H4 (cell line): ENCODE measurements around the gene STAC2. TPM values are rescaled to one million over a fixed set of nuclear protein-coding genes. Genes with fewer than 3 reads are reported as not detected.
"Not testable (repeated sequence)": the region's sequence is repeated elsewhere in the genome, so short reads cannot be mapped to it uniquely, and the experiment has no call there.

Experiments
- DNase-seq: peaks from one replicate; pipeline ENCODE4 v3.0.0-alpha.2; 2015; ENCODE audit warnings: low spot score
- total RNA-seq: library from RNA; depleted of rRNA; stranded (reverse); fragments of >200 nt; shearing (Covaris generic); gene quantifications from 2 replicates; pipeline ENCODE4 v1.2.3, GENCODE V29; 2014; rRNA removed

The STAC2 gene, protein sequence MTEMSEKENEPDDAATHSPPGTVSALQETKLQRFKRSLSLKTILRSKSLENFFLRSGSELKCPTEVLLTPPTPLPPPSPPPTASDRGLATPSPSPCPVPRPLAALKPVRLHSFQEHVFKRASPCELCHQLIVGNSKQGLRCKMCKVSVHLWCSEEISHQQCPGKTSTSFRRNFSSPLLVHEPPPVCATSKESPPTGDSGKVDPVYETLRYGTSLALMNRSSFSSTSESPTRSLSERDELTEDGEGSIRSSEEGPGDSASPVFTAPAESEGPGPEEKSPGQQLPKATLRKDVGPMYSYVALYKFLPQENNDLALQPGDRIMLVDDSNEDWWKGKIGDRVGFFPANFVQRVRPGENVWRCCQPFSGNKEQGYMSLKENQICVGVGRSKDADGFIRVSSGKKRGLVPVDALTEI
- 0.04 TPM in 1 of 2 replicates, not detected in the other for total RNA-seq

DNA sequence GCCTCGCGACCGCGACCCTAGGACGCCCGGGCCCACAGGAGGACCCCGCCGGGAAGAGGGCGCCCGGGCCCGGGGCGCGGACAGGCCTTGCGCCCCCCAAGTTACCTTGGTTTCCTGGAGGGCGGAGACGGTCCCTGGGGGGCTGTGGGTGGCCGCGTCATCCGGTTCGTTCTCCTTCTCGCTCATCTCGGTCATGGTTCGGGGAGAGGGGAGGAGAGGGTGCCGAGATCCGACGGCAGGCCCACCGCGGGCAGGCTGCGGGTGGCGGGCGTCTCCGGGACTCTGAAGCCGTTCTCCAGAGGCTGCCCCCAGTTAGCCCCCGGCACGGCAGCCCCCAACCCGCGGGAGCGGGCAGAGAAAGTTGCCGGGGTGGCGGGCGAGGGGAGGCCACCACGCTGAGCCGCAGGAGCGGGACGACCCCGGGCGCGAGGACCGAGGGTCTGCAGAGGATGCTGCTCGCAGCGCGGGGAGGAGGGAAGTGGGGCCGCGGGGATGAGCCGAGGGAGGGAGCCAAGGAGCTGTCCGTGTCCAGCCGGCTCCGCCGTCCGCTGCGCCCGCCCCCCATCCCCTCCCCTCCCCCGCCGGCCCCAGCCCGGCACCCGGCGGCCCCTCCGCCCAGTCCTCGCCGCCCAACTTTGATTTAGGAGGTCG lies at the start of gene STAC2:
Gene STAC2 (minus strand): TSS at position 638 of the 651 bp plus-strand sequence. CDS start 443 bp downstream, at position 195.
- no peak for DNase-seq

DNA sequence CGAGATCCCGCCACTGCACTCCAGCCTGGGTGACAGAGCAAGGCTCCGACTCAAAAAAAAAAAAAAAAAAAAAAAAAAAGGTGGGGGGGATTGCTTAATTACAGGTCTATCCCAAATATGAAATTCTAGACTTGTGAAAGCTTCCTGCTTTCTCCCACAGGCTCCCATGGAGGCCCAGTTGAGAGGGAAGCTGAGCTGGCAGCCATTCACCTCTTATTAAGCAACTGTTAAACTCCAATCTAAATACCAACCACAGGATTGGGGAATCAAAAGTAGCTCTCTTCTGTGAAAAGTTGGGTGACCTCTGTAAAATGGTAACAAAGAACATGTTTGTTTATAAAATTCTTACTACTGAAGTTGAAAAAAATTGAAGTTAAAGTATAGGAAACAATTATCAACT lies 45.8 kb upstream of the STAC2 start:
- no peak for DNase-seq

DNA sequence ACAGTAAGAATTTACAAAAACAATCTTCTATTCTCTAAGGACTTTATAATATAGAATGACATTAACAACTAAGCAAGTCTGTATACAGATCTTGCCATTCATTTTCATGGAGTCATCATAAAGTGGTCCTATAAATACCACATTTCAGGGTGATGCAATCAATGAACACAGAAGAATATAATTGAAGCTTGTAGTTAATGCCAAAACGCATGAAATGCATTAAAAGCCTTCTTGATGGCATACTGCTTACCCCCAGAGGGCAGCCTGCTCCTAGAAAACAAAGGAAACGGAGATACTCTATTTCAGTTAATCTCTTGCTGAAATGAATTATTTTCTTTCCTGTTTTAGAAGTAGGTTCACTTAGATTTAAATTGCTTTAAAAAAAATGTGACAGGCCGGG lies 45.2 kb upstream of the STAC2 start:
- peak; percentile 44 for DNase-seq

DNA sequence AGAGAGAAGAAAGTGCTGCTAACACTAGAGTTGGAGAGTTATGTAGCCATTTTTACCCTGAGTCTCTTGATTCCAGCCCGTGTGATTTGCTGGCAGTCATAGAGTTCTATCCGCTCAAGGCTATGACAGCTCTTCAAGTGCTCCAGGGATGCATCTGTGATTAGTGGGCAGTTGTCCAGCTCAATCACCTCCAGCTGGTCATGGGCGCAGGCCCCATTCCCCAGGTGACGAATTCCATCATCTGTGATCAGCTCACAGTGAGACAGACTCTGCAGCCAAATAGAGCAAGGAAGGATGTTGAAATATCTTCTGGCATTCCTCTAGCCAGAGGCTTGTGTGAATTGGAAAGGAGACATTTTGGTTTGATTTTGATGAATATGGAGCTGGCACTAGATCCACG lies 38.4 kb upstream of the STAC2 start:
- no peak for DNase-seq

DNA sequence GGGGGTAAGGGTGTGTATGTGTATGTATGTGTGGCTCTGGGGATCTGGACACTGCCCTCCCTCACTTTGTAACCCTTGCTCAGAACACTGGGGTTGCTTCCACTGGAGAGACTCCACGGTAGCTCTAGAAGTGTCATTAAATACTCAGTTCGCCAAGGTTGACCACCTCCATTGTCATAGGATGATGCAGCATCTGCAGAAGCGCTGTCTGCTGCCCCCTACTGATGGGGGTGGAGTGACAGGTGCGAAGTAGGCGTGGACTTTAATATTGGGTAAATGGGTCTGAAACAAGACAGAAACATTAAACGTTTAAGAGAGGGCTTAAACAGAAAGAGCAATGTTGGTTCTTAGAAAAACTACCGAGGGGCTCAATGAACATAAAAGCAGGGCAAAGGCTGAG lies 35.5 kb upstream of the STAC2 start:
- no peak for DNase-seq

DNA sequence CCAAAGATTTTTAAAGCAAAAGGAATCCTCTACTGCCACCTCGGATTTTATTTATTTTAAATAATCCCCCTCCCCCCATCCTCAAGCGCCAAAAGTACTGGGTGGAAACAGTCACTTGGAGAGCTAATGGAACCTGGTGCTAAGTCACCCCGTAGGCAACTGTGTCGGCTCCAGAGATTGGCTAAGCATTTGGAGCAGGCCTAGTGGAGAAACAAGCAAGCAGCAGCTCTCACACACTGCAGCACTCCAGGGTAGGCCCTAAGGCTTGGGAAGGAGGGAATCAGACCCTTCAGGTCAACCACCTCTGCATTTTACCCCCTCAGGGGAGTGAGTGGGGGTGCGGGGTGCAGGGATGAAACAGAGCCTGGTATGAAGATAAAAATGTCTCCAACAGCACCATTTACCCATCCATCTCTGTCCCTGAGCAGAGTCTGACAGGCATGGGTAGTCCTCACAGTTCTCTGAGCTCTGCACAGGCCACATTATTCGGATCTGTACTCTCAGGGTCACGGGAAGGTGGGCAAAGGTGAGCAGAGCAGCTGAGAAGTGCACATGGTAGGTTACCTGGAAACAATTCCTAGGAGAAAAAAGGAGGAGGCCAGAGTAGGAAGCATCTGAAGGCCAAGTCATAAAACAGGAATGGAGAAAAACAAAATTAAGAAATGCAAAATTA lies 27.2 kb upstream of the STAC2 start:
- no peak for DNase-seq

DNA sequence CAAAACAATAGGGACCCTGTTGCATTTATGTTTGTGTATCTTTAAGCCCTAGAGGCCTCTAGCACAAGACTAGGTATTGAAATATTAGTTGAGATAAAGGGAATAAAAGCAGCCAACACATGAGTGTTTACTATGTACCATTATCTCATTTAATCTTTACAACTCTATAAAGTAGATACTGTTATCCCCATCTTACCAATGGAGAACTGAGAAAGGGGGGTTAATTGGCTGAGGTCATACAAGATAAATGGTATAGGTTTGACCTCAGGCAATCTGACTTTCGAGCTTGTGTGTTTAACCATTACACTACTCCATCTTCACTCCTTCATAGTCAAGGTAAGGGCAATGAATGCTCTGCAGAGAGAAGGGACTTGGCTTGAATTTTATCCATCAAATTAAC lies 26.3 kb upstream of the STAC2 start:
- no peak for DNase-seq

DNA sequence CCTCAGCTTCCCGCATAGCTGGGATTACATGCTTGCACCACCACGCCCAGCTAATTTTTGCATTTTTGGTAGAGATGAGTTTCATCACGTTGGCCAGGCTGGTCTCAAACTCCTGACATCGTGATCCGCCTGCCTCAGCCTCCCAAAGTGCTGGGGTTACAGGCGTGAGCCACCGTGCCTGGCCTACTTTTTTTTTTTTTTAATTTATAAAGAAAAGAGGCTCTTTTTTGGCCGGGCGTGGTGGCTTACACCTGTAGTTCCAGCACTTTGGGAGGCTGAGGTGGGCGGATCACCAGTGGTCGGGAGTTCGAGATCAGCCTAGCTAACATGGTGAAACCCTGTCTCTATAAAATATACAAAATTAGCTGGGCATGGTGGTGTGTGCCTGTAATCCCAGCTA lies 24.3 kb upstream of the STAC2 start:
- DNase-seq: not testable (repeated sequence)

DNA sequence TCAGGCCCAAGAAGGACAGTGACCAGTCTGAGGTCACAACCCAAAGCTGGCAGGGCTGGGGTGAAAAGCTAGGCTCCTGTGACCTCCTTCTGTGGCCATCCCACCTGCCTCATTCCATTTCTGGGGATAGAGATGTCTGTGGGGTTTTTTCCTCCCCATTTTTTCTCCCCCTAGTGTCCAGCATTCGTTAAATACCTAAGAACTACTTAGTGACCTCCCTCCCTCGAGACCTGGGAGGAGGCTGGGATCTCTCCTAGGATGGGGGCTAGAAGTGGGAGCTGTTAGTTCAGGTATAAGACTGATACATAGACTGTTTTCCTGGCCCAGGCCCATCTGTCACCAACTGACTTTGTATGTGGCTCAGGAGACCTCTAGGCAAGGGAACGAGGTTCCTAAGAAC lies 20.5 kb upstream of the STAC2 start:
- no peak for DNase-seq

DNA sequence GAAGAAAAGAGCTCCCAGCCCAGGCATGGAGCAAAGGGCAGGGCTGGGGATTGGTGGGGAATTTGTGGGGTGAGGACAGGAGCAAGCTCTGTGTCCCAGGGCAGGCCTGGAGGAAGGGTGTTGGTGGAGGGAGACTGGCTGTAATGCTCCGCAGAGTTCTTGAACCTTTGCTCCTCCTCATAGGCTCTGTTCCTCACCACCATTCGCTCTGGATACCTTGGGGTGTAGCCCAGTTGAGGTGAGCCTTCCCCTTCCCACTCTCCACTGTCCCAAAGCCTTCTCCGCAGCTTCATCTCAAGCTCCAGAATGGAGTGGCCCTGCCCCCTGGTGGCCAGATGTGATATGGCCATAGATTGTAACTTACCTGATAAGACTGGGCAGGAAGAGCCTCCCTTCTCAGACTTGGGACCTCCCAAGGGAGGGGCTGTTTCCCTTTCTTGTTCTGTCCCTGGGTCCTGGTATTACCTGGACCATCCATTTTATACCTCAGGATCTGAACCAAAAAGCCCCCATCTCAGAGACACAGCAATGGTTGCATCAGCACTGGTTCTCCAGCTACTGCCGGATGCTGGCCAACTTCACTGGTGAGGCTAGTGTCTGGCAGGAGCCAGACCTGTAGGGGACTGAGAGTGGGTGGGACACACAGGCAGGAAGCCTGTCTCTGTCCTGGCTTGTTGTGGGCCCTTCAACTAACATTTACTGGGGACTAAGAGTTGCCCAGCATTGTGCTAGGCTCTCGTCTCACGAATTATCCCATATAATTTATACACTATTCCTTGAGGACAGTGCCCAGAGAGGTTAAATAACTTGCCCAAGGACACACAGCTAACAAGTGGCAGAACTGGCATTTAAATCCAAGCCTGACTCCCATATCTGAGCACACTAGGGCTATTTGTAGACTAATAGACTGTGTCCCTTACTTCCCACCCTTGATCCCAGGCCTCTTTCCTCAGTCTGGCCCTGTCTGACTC lies 19.1 kb upstream of the STAC2 start:
- DNase-seq: peak; percentile 78

DNA sequence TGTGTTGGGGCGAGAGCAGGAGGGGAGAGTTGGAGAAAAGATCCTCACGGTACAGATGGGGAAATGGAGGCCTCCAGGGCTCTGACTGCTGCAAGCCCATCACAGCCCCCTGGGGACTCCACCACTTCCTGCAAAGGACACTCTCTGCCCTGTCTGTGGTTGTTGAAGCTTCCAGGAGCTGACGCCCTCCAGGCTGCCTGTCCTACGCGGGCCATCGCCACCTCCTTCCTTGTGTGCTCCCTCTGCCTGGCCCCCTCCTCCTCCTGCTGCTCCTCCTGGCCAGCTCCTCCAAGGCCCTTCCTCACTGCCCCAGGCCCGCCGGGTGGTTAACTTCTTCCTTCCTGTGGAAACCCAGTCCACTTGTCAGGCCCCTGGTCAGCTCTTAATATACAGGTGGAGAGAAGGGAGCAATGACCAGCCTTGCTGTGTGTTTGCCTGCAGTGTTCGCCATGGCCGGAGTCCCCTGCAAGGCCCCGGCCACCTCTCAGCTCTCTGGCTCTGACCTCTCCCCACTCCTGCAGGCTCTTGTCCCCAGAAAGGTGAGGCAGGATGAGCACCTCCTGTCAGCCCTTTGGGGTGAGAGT lies 18.4 kb upstream of the STAC2 start:
- DNase-seq: no peak

DNA sequence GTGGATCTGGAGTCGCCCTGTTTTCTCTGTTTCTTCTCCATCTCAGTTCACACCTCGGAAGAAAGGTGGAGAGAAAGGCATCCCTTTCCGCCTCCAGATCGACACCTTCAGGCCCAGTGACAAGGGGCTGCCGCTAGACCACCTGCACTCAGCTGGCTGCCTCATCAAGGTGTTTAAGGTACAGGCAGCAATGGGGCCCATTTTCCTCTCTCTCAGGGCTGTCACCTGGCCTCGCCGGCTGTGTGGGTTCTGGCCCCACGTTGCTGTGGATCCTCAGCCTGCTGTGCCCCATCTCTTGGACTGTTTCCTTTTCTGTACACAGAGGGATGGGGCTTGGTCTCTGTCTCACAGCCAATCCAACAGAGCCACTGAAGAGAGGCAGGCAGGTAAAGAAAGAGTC lies 17.4 kb upstream of the STAC2 start:
- DNase-seq: no peak

DNA sequence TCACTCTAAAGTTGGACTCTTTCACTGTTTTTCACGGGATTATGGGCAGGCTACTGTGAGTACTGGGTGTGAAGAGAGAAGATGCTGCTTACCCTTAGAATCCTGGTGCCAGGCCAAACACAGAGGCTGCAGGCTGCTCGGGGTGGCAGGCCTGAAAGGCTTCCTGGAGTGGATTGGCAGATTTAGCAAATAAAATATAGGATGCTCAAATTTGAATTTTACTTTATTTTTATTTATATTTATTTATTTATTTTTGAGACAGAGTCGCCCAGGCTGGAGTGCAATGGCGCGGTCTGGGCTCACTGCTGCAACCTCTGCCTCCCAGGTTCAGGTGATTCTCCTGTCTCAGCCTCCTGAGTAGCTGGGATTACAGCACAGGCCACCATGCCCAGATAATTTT lies 14.9 kb upstream of the STAC2 start:
- no peak for DNase-seq

DNA sequence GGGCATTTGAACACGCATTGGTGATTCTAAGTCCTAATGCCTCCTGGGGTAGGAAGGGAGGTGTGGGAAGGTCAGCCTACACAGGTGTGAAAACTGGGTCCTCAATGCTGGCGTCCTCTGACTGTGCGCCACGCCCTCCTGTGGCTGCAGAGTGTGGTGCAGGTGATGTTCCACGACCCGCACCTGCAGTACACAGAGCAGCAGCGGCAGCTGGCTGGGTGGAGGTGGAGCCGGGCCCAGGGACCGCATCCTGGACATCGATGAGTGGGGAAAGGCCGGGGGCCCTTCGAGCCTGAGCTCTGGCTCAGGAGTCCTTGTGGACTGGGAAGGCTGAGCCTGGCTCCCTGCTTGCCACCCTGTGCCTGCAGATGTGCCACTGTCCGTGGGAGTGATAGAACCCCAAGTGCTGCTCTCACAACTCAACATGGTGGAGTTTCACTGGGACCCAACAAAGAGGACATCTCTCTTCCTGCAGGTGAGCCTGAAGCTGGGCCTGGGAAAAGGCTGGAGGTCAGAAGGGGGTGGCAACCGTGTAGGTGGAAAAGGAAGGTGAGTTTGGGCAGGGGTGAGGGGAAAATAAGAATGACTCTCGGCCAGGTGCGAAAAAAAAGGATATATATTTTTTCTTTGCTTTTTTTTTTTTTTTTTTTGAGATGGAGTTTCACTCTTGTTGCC lies 14.0 kb upstream of the STAC2 start:
- DNase-seq: no peak

DNA sequence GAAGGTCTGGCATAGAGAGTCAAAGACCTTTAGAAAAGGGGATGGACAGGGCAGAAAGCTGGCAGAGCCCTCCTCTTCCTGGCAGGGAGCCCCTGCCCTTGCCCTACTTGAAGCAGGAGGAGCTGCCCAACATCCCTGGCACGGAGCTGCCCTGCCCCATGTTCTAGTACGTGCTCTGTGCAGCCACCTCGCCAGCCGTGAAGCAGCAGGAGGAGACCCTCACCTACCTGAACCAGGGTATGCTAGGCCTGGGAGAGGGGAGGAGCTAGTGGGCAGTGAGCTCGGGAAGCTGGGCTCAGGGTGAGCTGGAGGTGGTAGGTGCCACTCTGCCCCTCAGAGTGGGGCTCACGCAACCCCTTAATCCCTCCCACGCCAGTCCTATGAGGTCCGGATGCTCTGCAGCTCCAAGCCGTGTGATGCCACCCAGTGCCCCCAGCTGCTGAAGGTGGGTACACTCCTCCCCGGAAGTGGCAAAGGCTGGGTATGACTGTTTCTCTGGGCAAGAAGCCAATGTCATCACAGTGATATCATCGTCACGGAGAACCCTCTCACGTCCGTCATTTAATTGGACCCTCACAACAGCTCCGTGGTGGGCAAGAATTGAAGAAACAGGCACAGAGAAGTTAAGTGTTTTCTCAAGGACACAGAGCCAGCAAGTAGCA lies 12.7 kb upstream of the STAC2 start:
- peak; percentile 89 for DNase-seq

DNA sequence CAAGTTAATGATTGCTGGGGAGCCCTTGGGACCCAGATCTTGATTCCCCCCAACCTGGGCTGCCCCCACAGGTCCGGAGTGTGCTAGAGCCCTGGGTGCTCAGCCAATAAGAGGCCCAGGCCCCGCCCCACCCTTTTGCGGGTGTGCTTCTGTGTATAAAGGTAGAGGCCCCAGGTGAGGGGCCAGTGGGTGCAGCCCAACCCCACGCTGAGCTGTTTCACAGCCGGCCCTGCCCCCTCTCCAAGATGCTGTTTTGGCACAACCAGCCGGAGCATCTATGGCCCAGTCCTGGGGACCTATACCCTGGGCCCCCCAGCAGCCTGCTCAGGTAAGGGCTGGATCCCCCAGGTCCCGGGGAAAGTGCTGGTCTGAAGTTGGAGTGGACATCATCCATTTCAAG lies 11.8 kb upstream of the STAC2 start:
- DNase-seq: no peak

DNA sequence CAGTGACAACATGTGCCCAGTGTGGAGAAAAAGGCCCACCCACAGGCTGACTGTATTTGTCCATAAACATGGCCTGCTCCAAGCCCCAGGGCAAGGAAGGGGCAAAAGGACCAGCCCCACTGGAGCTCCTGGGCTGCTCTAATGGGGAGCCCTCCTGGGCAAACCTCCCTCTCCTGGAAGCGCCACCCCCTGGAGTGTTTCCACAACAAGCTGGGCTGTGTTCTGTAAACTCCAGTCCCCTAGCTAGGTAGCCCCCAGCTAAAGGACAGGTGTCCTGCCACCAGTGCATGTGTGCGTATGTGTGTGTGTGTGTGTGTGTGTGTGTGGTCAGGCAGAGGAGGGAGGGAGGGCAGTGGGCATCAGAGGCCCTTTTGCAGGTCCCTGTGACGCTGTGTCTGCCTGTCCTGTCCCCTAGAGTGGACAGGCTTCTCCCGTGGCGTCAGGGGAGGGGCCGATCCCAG lies 11.3 kb upstream of the STAC2 start:
- DNase-seq: peak; percentile 14

DNA sequence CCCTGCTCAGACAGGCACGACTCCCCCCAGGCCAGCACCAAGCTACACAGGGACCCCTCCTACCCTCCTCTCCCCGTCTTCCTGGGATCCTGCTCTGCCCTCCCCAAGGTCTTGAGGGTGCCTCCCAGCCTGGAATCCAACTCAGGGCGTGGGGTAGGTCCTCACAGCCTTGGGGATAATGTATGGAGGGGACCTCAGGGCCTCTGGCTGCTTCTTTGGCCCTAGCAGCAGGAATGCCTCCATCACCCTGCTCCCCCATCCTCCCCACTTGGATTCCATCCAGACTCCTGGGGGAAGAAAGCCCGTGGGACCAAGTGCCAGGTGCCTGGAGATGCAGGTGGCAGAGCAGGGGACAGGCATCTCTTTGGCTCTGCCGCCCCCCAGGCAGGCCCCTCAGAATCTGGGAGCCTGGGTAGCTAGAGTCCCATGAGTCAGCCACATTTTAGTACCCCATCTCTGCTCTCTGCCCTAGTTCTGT lies 10.7 kb upstream of the STAC2 start:
- DNase-seq: peak; percentile 2

DNA sequence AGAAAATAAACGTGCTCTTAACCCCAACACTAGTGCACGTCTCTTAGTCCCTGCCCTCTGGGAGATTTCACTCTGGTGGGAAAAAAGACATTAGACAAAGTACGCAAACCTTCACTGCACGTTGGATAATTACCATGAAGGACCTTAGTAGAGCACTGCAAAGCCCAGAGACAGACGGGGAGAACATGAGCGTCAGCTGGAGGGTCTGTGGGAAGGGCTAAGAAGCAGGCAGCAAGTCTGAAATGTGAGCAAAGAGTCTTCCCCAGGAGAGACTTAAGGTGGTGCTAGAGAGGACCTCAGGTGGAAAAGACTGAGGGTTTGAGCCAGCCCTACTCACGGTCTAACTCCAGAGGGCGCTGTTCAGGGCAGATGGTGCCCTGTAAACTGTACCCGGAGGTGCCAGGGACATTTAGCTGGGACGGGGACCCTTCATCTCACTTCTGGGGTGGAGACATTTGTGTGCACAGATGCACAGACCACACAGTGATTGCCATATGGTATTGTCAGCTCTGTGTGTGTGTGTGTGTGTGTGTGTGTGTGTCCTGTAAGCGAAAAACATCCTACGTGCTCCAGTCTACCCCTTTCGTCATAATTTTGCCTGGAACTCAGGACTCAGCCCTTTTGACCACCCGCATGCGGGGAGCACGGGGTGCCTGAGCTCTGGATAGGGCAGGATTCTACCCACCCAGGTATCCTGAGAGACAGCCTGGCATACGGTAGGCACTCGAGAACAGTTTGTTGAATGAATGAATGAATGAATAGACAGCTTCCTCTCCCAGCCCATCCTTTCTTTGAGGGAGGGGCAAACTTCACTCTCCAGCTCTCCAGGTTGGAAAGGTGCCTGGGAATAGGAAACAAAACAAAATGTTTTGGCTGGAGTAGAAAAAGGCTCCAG lies 10.1 kb upstream of the STAC2 start:
- peak; percentile 64 for DNase-seq
